SK-N-MC (cell line): ENCODE data around the gene PRODH.
"Not testable (repeated sequence)": the region's sequence is repeated elsewhere in the genome, so short reads cannot be mapped to it uniquely, and the experiment has no call there.

Experiments
- DNase-seq: peaks from one replicate; pipeline ENCODE4 v3.0.0-alpha.2; 2011; ENCODE audit warnings: low read depth, low spot score
- H3K27ac ChIP-seq: fragments of 200-600 bp; sonication (generic); 2 replicates; pipeline ENCODE4 v1.5.1; 2016; ENCODE audit warnings: mixed run types
- H3K36me3 ChIP-seq: fragments of 200-600 bp; sonication (generic); 2 replicates; pipeline ENCODE4 v1.6.1; 2017; ENCODE audit warnings: antibody characterized with exemption, low read length, mixed read lengths; ENCODE audit not compliant: insufficient read depth
- H3K4me3 ChIP-seq: fragments of 200-600 bp; sonication (generic); 2 replicates; pipeline ENCODE4 v1.5.1; 2016
- H3K9ac ChIP-seq: fragments of 200-600 bp; sonication (generic); 2 replicates; pipeline ENCODE4 v1.8.0; 2017; ENCODE audit warnings: mixed run types, mixed read lengths; ENCODE audit not compliant: insufficient read length
- H3K9me3 ChIP-seq: fragments of 200-600 bp; sonication (generic); 2 replicates; pipeline ENCODE4 v1.6.1; 2017; ENCODE audit warnings: low read depth, mild to moderate bottlenecking, antibody characterized with exemption, low read length, moderate library complexity, mixed read lengths
- EZH2 ChIP-seq: fragments of 200-600 bp; sonication (generic); IDR thresholded peaks from one replicate; pipeline ENCODE4 v1.6.1; 2017; ENCODE audit warnings: antibody characterized with exemption
- FOXP2 ChIP-seq: optimal IDR thresholded peaks from 2 replicates; pipeline ENCODE3; 2011; ENCODE audit warnings: mild to moderate bottlenecking, moderate library complexity; ENCODE audit not compliant: insufficient read depth; ENCODE audit errors: extremely low read length, control extremely low read depth
- POLR2AphosphoS5 ChIP-seq: IDR thresholded peaks from 2 replicates; pipeline ENCODE4 v1.6.1; 2012; ENCODE audit warnings: mild to moderate bottlenecking, low read depth, low read length, borderline replicate concordance

Gene PRODH

DNA sequence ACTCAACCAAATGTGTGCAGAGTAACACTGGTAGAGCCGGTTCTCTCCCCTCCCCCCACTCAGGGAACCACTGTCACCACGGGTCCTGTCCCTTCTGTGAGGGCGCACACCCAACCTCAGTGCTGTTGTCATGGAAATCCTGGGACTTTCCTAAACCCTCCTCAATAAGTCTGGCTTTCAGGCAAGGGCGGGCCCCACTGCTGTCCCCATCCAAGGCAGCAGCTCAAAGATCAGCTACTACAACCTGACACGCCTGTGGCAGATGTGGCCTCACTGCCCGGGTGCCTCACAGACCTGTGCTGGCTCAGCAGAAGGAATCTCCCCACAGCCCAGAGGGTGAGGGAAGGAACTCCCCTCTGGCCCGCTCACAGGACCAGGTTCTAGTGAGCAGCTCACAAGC is 2.2 kb downstream of the PRODH start:
- Histone ChIP-seq H3K9ac (no peak overlapping the region), H3K36me3 (no peaks in the 10 kb centered on the region), H3K4me3 (no peak overlapping the region), H3K9me3 (no peaks in the 10 kb centered on the region), H3K27ac (no peak overlapping the region)
- TF ChIP-seq FOXP2 (no peak), POLR2AphosphoS5 (no peak), EZH2 (no peak)
- DNase-seq: no peak

DNA sequence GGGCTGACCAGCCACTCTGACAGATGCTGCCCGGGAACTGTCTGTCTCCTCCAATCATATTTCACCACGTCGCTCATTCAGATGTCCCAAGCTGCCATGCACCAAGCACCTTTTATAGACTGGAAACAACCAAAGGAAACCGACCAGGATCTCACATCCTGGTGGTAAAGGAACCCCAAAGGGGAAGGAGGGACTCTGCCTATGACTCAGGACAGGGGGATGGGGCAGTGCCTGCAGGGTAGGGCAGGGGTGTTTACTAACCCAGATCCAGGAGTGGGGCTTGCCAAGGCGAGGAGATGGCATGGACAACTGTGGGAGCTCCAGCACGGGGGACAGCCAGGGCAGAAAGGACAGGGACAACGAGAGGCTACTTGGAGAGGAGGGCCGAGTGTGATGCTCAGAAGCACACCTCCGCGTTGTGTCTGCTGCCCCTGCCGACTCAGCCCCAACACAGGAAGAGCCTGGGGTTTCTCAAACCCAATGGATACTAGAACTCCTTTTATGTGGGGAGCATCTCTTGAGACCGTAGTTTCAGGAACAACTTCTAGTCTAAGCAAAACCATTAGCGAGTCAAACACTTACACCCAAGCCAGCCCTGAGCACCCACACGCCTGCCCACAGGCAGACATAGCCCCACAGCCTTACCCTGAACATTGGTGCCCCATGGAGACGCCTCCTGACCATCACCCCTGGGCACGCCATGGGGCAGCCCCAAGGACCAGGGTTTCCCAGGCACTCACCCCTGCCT is 4.0 kb downstream of the PRODH start:
- no peak overlapping the region for H3K9ac ChIP-seq
- H3K27ac ChIP-seq: no peak overlapping the region
- no peak for DNase-seq
- no peak for TF ChIP-seq FOXP2
- TF ChIP-seq EZH2: no peak
- no peak for TF ChIP-seq POLR2AphosphoS5
- H3K9me3 ChIP-seq: no peaks in the 10 kb centered on the region
- H3K36me3 ChIP-seq: no peaks in the 10 kb centered on the region
- no peak overlapping the region for H3K4me3 ChIP-seq

DNA sequence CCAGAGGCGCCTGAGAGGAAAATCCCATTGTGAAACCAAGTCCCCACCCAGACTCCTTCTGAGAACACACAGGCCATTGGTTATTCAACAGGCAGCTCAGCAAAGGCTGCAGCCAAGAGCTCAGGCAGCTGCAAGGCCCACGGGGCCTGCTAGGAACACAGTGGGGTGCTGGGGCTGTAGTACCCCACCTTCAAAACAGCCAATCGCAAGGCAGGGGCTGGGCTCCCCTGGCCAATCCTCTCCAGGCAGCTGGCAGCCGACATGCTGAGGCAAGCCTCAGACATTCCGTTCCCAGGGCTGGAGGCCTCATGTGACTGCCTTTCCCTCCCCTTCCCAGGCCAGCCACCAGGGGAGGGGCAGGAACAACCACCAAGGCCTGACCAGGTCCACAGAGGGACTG is 6.6 kb downstream of the PRODH start:
- TF ChIP-seq FOXP2 (no peak), POLR2AphosphoS5 (no peak), EZH2 (no peak)
- Histone ChIP-seq H3K4me3 (no peak overlapping the region), H3K27ac (no peak overlapping the region), H3K9ac (no peak overlapping the region), H3K9me3 (no peaks in the 10 kb centered on the region), H3K36me3 (no peaks in the 10 kb centered on the region)
- DNase-seq: no peak

DNA sequence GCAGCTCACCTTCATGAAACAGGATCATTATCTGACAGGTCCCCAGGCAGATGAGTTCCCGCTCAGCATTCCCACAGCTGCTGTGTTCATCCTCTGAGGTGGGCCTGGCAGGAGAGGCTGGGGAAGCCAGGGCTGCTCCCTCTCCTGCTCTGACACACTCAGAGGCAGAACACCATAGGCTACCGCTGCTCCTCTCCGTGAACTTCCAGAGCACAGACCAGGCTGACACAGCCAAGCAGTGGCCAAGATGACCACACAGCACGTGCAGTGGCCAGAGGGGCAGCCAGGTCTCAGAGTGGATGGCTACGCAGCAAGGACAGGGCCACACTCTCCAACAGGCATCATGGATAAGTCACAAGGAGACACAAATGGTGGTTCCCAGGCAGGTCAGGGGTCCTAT is 8.5 kb downstream of the PRODH start:
- no peak for DNase-seq
- Histone ChIP-seq H3K9me3 (no peaks in the 10 kb centered on the region), H3K36me3 (no peaks in the 10 kb centered on the region), H3K9ac (no peak overlapping the region), H3K4me3 (no peak overlapping the region), H3K27ac (no peak overlapping the region)
- no peak for TF ChIP-seq FOXP2
- TF ChIP-seq POLR2AphosphoS5: no peak

DNA sequence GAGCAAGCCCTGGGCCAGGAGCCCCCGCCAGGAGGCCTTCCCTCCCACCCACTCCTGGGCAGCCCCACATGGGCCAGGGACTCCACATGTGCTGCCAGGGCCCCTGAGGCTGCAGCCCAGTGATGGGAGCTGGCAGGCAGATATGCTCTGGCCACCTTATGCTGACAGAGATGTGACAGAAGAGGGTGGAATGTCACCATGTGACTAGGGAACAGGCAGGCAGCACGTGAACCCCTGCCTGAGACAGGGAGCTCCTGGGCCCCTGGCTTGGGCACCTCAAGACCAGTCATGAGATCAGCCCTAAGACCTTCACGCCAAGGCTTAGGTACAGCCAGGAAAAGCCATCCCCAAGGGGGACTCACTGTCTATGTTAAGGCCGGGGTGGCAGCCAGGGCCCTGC is 9.1 kb downstream of the PRODH start:
- DNase-seq: no peak
- no peak overlapping the region for H3K27ac ChIP-seq
- H3K4me3 ChIP-seq: no peak overlapping the region
- TF ChIP-seq FOXP2: no peak
- TF ChIP-seq POLR2AphosphoS5: no peak
- no peak for TF ChIP-seq EZH2
- H3K9me3 ChIP-seq: no peaks in the 10 kb centered on the region
- no peaks in the 10 kb centered on the region for H3K36me3 ChIP-seq
- no peak overlapping the region for H3K9ac ChIP-seq

DNA sequence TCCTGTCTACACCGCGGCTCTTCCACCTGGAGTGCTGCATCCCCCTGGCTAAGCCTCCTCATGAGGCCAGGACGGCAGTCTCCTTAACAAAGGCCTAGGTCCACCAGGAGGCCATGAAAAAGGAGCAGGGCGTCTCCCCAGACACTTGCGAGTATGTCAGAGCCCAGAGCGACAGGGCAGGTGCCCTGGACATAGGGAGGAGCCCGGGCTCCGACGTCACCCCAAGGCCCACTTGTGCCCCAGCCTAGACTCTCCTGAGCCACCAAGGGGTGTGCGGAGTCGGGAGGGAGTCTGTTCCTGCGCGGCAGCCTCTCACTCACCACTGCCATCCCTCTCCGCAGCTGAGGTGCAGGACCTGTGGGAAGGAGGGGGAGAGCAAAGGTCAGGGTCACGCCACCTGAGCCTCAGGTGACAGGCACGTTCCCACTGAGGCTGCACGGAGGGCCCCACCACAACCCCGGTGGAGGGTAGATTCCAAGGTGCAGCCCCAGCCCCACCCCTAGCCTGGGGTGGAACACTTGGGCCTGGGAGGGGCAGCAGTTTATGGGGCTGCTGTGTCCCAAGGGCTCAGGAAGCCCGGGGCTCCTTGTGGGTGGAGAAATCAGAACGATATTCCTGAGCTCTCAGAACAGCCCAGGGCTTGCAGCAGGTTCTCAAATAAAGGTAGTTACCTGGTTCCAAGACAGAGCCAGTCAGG is 10.6 kb downstream of the PRODH start:
- TF ChIP-seq EZH2 (no peak), FOXP2 (no peak), POLR2AphosphoS5 (no peak)
- no peak overlapping the region for H3K9ac ChIP-seq
- H3K27ac ChIP-seq: no peak overlapping the region
- H3K36me3 ChIP-seq: no peaks in the 10 kb centered on the region
- H3K4me3 ChIP-seq: no peak overlapping the region
- DNase-seq: no peak
- H3K9me3 ChIP-seq: no peaks in the 10 kb centered on the region

DNA sequence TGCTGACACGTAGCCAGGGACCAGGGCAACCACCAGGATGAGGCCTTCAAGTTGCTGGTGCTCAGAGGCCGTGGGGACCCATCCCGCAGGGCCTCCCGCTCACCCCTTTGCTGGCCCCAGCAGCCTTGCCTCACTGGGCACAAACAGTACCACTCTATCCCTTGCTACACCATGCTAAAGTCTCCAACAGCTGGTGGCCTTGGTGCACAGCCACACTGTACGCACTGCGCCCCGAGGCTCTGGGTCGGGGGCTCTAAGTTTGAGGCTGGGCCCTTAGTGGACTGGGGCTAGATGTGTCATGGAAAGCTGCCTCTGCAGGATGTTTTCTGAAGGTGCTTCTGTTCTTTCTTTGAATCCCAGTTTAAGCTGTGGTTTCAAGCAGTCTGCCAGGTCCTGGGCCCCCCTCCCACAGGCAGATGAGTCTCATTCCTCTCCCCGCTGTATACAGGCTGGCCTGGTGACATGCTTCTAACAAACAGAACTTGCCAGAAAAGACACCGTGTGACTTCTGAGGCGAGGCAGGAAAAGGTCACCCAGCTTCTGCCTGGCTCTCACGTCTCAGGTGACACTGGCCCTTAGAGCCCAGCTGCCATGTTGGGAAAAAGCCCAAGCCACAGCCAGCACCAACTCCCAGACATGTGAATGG is 15.7 kb downstream of the PRODH start:
- not testable (repeated sequence) for H3K9ac ChIP-seq, H3K36me3 ChIP-seq, DNase-seq, H3K4me3 ChIP-seq, H3K27ac ChIP-seq, H3K9me3 ChIP-seq

DNA sequence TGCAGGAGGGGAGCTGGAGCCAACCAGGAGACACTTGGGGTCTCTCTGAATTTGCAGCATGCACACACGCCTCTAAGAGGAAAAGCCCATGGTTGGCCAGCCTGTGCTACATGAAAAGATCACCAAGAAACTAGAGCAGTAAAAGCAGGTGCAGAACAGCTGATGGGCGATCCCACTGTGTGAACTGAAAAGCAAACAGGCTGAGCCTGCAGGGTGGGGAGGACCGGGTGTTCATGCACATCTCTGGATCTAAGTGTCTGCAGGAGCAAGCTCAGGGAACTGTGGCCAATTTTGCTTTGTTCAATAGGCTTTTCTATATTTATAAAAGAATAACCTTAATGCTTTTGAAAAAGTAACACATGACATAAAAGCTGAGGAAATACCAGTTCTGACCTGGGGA is 18.3 kb downstream of the PRODH start:
- not testable (repeated sequence) for DNase-seq, H3K4me3 ChIP-seq, H3K27ac ChIP-seq, H3K9me3 ChIP-seq, H3K9ac ChIP-seq, H3K36me3 ChIP-seq

DNA sequence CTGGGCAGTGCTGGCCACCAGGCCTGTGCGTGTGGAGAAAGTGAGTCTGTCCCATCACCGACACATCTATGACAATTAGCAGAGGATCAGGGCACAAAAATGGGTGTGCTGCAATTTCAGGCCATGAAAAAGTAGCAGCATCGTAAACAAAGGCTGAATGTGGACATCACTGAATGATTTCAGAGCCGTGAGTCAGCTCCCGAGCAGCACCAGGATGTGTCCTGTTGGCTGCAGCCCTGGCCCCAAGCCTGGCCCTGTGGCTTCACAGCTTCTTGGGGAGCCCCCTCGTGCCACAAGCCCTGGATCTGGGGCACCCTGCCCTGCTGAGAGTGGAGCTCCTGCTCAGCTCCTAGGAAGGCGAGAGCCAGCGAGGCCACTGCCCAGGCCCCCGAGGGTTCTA is 20.5 kb downstream of the PRODH start:
- not testable (repeated sequence) for H3K36me3 ChIP-seq, H3K4me3 ChIP-seq, H3K9ac ChIP-seq, H3K9me3 ChIP-seq, H3K27ac ChIP-seq, DNase-seq

DNA sequence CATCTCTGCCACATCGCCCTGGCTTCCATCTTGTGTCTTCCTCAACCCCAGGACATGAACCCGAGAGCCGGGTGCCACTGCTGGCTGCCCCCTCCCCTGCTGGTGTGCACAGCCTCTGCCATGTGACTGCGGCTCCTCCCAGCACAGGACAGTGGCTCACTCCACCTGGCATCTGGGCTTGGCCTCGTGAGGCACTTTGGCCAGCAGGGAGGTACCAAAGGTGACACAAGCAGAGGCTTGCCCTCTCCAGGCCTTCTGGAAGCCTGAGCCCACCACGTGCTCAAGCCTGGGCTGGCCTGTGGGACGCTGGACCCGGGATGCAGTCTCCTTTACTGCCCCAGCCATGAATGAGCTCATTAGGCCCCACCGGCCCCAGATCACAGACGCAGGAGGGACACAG is 21.5 kb downstream of the PRODH start:
- not testable (repeated sequence) for H3K9me3 ChIP-seq, H3K9ac ChIP-seq, DNase-seq, H3K27ac ChIP-seq, H3K36me3 ChIP-seq, H3K4me3 ChIP-seq

DNA sequence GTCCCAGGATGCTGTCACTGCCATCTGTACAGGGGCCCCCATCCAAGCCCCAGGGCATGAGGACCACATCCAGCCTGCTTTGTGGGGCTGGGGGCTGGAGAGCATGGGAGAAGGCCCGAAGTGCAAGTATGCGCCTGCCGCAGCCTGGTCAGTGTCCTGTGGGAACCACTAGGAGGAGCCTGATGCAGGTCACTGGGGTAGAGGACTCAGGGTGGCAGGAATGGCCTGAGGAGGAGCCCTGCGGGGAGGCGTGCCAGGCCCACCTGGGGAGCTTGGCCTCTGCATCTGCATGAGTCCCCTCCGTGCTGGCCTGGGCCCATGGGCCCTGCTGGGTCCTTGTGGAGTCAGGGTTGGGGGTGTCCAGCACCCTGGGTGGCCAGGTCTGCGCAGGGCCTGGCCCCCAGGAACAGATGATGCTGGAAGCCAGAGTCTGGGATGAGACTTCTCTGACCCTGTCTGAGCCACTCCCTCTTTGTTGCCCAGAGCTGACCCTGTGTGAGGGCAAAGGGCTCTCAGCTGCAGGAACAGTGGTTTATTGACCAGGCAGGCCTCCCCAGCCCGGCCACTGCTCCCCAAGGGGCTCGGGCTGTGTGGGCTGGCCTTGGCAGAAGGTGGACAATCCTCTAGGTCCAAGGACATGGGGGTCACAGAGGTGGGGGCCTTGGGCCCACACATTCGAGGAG is 23.7 kb downstream of the PRODH start:
- H3K4me3 ChIP-seq, H3K27ac ChIP-seq, DNase-seq, H3K9ac ChIP-seq, H3K36me3 ChIP-seq, H3K9me3 ChIP-seq: not testable (repeated sequence)

DNA sequence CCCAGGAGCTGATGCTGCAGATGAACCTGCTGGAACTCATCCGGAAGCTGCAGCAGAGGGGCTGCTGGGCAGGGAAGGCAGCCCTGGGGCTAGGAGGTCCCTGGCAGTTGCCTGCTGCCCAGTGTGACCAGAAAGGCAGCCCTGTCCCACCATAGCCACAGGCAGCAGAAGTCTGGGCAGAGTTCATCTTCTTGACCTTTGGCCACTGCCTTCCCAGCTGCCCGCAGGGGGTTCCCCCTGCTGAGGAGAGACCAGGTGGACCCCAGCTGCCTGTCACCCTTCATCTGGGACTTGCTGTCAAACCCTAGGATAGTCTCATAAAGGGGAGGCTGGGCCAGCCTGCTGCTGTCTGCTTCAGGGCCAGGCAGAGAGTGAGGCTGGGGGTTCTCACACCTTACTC is 24.6 kb downstream of the PRODH start:
- not testable (repeated sequence) for H3K9me3 ChIP-seq, H3K27ac ChIP-seq, H3K36me3 ChIP-seq, H3K4me3 ChIP-seq, DNase-seq, H3K9ac ChIP-seq
